Activated naive CD4-positive, alpha-beta T cell treated with anti-CD3 and anti-CD28 coated beads, Interleukin-2, amount 50 U/mL, for 16 hours (primary cell): Measurements from ENCODE around the gene ZC3H12D.
"Not testable (repeated sequence)": the region's sequence is repeated elsewhere in the genome, so short reads cannot be mapped to it uniquely, and the experiment has no call there.

Experiments
- DNase-seq: peaks from one replicate; pipeline ENCODE4 v3.0.0-alpha.2; 2020

ZC3H12D gene

GRCh38 chr6:149483334-149483725, 1.5 kb downstream of the ZC3H12D start:
- DNase-seq, result no peak

- DNase-seq, result peak; percentile 26
These were observed 2.1 kb downstream of the ZC3H12D start for GRCh38 chr6:149482545-149483333.

DNA sequence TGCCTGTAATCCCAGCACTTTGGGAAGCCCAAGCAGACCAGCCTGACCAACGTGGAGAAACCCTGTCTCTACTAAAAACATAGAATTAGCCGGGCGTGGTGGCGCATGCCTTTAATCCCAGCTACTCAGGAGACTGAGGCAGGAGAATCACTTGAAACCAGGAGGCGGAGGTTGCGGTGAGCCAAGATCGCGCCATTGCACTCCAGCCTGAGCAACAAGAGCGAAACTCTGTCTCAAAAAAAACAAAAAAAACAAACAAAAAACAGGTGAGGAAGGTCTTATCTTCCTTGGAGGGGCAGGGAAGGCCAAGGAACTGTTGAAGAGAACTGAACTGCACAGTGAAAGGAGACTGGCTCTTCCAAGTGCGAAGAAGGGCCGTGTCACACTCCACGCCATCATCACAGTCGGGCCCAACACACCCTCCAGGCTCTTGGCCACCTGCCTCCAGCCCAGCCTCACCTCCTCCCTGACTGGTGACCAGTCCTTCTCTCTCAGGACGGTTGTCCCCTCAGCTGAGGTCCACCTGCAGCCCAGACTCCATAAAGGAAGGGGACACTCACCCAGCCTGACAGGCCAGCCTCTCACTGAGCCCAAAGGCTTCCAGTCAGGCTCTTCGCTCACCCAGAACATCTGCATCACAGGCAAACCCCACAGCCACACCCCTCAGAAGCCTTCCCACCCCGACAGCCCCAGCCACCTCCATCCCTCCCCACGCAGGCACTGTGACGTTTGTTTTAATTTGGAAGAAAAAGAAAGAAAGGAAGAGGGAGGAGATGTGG, 4.1 kb downstream of the ZC3H12D start:
- peak; percentile 35 for DNase-seq

DNA sequence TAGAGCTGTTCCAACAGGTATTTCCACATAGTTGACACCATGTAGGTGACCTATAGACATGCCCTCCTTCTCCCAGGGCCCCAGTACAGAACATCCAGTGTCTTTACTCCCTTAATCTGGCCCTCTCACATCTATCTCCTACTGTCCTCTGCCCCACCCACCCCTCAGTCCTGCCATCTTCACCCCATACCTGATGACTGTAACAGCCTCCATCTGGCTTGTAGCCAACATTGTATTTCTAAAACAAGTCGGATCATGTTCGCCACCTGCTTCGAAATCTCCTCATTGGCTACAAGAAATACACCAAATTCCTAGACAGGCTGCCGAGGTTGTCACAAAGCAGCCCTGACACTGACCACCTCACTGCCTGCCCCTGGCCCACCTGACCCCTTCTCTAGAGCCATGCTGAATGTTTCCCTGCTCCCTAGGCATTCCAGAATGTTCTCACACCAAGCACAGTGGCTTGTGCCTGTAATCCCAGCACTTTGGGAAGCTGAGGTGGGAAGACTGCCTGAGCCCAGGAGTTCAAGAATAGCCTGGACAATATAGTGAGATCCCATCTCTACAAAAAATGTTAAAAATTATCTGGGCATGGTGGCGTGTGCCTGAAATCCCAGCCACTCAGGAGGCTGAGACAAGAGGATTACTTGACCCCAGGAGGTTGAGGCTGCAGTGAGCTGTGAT, 6.0 kb downstream of the ZC3H12D start:
- DNase-seq, result no peak

DNA sequence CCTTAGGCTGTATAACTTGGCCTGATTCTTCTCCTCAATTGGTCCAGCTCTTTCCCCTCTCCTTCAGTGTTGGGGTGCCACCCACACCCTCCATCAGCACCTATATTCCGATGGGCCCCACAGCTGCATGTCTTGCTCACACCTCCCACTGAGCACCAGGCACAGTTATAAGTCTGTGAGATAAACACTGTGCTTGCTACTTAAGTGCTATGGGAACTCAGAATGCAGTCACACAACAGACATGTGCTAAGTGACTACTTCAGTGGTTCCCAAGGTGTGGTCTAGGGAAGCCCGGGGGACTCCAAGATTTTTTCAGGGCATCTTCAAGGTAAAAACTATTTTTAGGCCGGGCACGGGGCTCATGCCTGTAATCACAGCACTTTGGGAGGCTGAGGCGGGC, 7.3 kb downstream of the ZC3H12D start:
- DNase-seq, result no peak

DNA sequence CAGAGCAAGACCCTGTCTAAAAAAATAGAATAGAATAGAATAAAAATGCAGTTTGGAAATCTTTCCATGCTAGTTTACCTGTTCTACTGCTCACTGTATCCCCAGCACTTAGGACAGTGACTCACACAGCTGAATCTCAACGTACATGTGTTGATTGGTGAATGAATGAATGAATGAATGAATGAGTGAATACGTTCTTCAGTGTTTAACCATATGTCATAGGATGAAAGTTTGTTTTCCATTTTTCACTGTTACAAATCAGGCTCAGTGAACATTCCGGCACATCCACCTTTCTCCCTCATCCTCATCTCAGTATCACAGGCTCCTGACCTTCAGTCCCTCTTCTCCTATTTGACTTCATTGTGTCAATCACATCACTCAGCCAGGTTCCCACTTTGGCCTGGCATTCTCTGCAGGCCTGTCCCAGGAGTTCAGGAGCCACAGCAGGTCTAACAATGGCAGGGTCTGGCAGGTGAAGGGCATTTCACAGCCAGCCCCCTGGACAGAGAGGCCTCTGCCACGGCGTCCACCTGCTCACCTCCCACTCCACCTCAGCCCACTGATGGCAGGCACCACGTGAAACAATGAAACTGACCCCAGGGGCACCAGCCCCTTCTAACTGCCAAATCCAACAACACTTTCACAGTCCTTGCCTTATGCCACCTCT, 7.9 kb downstream of the ZC3H12D start:
- DNase-seq, result no peak

DNA sequence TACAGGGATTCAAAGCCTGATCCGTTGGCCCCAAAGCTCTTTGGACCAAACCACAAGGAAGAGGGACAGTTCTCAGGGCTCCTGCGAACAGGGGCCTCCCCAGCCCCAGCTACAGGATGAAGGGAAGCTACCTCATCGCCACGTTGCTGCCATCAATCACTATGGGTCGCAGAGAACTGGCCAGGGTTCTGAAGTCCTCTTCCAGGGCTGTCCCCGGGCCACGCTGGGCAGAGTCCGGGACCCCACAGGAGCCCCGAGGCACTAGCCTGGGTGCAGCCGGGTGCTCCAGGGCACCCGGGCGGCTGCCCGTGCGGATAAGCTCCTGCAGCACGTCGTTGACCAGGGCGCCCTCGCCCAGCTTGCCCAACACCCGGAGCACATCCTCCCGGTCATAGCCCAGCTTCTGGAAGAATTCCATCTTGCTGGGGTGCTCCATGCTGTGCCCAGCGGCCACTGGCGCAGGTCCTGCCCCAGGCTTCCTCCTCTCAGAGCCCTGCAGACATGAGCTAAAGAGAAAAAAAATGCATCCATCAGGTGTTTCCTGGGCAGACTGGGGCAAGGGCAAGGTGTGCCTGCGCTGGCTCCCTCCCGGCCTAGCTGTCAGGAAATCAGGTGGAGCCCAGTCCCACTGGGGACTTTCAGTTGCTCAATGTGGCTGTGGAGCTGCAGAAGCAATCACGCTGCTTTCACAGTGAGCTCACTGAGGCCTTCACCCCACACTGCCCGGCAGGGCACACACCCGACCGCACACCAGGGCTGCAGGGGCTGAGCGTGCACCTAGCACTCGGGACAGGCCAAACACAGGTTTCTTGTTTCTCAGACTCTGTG, 10.5 kb downstream of the ZC3H12D start:
- no peak for DNase-seq

DNA sequence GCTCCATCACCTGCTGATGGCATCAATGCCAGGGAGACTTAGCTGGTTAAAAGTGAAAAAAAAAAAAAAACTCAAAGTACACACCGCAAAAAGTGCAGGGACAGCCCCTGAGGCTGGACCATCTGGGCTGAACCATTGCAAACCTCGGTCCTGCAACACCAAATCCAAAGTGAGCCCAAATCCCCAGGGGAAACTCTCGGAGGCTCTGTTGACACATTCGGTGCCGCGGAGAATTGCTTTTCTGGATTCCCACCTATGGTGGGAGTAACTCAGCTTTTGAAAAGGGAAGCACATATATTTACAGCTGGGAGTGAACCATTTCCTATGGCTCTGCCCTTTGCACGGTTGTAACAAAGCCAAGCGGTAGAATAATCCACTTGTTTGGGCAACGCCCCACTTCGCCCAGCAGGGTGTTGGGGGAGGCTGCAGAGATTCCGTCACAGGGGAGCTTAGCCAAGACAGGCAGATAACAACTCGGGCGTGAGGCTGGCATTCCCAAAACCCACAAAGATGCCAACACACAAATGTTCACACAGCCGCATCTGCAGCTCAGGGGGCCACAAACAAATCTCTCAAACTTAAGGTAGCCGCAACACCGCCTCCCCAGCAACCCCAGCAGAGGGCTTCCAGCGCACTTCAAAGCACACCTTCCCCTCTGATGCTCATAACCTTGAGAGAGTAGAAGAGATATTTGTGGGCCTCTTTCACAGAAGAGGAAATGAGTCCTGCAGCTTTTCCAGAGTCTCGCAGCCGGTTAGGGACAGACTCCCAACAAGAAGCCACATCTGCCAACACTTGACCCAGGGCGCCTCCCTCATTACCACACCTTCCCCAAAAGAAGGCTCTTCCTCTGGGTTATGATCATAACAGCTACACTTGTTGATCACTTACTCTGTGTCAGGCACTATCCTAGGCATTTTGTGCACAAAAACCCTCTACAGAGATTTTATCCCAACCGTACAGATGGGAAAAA, 11.4 kb downstream of the ZC3H12D start:
- DNase-seq, result no peak

DNA sequence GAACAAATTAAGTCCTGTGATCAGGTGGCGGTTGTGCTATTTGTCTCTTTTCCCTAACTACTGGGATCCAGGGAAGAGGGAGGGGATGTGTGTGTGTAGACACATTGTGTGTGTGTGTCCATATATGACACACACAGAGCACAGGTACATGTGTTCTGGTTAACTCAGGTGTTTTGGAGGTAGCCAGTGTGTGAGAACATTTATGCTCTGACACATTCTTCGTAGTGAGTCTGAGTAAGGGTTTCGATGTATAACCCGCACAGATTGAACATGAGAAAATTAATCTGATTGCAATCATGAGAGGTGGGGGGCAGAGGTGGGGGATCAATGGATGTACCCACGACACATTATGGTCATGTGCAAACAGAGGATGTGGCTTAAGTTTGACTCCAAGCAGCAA, 12.6 kb downstream of the ZC3H12D start:
- DNase-seq, result no peak

GRCh38 chr6:149471801-149472200, 13.0 kb downstream of the ZC3H12D start:
- no peak for DNase-seq

DNA sequence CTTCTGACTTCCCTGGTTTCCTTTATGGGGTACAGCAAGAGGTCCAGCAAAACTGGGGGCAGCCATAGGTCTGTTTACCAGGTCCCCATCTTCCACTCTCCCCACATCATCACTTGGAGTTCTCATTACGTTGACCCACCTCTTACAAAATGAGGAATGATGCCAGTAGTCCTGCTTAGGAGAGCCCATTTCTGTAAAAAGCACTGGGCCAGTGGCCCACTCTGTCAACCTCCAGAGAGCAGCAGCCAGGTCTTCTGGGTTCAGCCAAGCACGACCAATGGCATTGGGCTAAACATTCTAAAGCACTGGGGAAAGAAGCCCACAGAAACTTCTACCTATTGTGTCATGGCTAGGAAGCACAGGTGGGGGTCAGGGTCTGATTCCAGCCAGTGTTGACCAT, 13.9 kb downstream of the ZC3H12D start:
- DNase-seq, result no peak

DNA sequence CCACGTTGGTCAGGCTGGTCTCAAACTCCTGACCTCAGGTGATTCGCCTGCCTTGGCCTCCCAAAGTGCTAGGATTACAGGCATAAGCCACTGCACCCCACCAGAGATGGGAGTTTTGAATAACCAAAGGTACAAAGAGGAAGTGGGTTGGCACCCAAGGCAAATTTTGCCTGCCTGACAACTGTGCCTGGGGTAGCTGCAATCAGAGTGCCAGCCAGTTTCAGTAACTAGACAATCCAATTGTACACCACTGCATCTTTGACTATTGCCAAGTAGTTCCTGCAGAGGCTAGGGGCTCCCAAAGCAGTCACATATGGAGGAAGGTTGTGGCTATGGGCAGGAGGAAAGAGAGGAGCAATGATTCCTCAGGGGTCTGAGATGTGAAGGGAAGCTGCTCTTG, 16.6 kb downstream of the ZC3H12D start:
- DNase-seq, result no peak

DNA sequence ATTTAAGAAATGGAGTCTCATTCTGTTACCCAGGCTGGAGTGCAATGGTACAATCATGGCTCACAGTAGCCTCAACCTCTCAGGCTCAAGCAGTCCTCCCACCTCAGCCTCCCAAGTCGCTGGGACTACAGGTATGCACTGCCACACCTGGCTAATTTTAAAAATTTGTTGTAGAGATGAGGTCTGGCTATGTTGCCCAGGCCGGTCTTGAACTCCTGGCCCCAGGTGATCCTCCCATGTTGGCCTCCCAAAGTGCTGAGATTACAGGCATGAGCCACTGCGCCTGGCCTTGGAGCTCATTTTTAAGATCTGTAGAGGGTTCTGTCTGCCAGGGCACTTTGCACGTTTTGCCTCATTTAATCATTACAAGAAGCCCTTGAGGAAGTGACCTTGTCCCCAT, 17.5 kb downstream of the ZC3H12D start:
- no peak for DNase-seq

DNA sequence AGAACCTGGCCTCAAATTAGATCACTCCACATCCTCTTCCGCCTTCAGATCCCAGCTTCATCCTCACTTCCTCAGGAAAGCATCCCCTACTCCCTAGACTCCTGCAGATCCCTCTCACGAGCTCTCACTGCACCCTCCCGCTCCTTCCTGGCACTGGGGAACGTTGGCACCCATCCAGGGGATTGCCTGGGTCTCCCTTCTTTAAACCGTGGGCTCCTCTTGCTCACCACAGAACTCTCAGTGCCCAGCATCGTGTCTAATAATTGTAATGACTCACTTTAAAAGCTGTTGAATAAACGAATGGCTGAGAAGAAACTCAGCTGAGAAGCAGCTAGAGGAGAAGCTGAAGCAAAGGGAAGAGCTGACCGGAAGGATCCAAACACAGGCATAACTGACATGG, 20.4 kb downstream of the ZC3H12D start:
- no peak for DNase-seq

- no peak for DNase-seq
These were observed 21.0 kb downstream of the ZC3H12D start for GRCh38 chr6:149463781-149464180.

DNA sequence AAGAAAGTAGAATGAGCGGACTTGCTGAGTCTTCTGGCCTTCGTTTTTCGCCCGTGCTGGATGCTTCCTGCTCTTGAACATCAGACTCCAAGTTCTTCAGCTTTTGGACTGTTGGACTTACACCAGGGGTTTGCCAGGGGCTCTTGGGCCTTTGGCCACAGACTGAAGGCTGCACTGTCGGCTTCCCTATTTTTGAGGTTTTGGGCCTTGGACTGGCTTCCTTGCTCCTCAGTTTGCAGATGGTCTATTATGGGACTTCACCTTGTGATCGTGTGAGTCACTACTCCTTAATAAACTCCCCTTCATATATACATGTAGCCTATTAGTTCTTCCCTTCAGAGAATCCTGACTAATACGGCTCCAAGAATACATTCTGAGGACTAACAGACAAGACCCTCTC, 22.1 kb downstream of the ZC3H12D start:
- DNase-seq, result not testable (repeated sequence)

GRCh38 chr6:149461670-149462069, 23.1 kb downstream of the ZC3H12D start:
- DNase-seq, result no peak

DNA sequence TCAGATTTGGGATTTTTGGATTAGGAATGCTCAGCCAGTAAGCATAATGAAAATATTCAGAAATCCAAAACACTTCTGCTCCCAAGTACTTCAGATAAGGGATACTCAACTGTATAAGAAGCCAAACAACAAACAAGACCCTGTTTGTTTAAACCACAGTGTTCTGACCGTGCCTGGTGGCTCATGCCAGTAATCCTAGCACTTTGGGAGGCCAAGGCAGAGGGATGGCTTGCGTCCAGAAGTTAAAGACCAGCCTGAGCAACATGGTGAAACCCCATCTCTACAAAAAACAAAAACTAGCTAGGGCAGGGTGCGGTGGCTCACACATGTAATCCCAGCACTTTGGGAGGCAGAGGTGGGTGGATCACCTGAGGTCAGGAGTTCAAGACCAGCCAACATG, 24.6 kb downstream of the ZC3H12D start:
- not testable (repeated sequence) for DNase-seq

- DNase-seq, result no peak
These were observed 25.1 kb downstream of the ZC3H12D start for GRCh38 chr6:149459761-149460160.

- DNase-seq, result no peak
These were observed 26.0 kb downstream of the ZC3H12D start for GRCh38 chr6:149458806-149459205.

- DNase-seq, result no peak
These were observed 26.6 kb downstream of the ZC3H12D start for GRCh38 chr6:149458196-149458595.
